GM21528 (cell line): ENCODE measurements around the gene CFLAR.
"Not testable (repeated sequence)": the region's sequence is repeated elsewhere in the genome, so short reads cannot be mapped to it uniquely, and the experiment has no call there.

ENCODE experiments used
- ATAC-seq: cut with Tn5 transposase; IDR thresholded peaks from one replicate; pipeline ENCODE4 v1.9.1; 2021; ENCODE audit warnings: mild to moderate bottlenecking, moderate library complexity; ENCODE audit not compliant: unreplicated experiment, low FRiP score

Gene CFLAR

GRCh38 chr2:201118121-201118960 lies 2.4 kb downstream of the CFLAR start:
- ATAC-seq: peak; percentile 49

DNA sequence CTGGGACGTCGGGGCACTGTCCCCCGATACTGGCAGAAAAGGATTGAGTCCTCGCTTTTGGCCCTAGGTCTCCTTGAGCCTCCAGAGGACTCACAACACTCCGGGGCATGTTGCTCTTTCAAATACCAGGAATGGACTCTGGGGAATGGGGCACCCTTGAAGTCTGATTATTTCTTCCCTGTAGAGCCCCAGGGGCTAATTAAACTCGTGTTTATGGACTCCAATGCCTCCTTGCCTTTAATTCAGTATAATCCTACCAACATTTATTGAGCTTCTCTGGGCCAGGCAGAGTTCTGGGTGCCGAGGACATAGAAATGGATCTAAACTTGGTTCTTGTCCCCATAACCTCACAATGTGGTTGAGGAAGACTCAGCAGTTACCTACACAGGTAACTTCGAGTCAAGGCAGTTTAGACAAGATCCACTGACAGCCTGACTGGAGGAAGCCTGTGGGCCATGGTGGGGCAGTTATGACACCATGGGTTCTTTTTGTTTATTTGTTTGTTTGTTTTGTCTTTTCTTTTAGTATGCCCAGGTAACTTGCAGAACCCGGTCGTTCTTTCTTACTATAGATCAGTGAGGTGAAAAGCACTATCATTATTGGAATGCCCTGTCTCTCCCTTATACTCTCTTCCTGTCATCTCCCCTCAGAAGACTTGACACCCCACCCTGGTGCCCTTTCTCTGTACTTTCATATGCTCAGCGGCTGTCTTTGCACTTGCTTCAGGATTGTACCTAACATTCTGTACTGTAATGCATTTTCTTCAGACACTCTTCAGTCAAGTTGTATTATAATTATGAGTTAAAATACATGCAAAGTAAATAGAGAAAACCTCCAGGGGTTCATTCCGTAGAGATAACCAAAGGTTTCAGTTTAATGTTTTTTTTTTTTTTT lies 3.2 kb downstream of the CFLAR start:
- ATAC-seq: no peak

- ATAC-seq: no peak
Observed at GRCh38 chr2:201122276-201122675, 6.3 kb downstream of the CFLAR start.

GRCh38 chr2:201126308-201127151 lies 10.6 kb downstream of the CFLAR start:
- no peak for ATAC-seq

DNA sequence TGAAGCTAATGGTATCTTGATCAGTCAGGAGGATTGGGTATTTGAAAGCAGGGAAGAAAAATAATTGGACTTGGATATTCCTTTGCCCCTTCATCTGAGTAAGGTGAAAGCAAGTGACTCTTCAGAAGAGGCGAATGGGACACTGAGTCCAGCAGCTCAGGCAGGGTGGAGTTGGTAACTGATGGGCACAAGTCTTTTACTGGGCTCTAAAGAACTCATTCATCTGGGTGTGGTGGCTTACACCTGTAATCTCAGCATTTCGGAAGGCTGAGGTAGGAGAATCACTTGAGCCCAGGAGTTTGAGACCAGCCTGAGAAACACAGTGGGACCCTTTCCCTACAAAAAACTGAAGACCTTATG lies 11.2 kb downstream of the CFLAR start:
- no peak for ATAC-seq

DNA sequence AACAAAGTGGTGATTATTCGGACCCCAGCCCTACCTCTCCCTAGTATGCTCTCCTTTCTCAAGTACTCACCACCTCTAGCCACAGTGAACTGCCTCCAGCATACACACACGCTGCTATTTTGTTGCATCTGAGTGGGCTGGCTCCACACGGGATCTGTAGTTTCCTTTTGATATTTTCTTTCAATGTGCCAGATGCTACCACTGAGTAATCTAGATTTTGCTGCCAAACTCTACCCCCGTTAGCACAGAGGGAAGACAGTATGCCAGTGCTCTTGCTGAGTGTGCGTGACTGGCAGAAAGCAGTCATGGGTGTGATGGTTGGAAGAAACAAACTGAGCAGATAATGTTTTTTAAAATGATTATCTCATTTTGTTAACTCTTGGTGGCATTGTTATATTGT lies 11.6 kb downstream of the CFLAR start:
- no peak for ATAC-seq

GRCh38 chr2:201128033-201128432 lies 12.1 kb downstream of the CFLAR start:
- ATAC-seq: no peak

DNA sequence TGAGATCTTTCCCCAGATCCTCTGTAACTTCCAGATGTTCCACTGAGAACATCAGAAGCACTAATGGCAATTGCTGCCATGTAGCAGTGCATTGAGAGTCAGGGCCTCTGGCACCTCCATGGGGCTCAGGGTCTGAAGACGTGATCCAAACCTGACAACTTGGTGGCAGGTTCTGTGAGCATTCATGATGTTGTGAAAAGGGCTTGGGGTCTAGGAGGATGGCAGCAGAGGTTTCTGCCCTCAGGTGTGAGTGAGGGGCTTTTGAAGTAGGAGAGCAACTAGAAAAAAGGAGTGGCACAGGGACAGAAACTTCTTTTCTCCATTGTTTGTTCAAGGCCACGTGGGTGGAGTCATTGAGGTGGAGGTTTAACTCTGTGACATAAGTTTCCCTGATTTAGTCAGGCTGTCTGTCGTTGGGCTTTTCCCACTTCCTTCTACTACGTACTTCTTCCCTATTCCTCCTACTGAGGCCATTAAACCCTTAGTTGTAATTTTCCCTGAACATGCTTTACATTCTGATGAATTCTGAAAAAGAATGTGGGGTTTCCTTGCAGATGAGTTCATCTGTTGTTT lies 13.1 kb downstream of the CFLAR start:
- ATAC-seq: no peak

- ATAC-seq: no peak
Observed at GRCh38 chr2:201130524-201131186, 14.7 kb downstream of the CFLAR start.

DNA sequence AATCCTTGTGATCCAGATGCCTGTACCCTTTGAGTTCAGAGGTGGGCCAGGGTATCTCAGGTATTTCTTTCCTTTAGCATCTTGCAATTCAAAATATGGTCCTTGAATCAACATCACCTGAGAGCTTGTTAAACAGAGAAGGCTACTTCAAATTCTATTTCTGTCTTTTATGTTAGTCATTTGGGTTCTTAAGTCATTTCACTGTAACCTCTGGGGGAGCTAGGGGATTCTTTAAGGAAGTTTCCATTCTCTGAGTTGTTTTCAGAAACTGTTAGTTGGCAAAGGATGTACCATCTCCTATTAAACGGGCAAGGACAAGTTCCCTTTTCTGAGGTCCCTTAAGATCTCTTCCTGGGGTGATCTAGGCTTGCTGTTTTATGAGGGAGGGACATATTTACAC lies 16.6 kb downstream of the CFLAR start:
- no peak for ATAC-seq

GRCh38 chr2:201135386-201135785 lies 19.4 kb downstream of the CFLAR start:
- ATAC-seq: no peak

DNA sequence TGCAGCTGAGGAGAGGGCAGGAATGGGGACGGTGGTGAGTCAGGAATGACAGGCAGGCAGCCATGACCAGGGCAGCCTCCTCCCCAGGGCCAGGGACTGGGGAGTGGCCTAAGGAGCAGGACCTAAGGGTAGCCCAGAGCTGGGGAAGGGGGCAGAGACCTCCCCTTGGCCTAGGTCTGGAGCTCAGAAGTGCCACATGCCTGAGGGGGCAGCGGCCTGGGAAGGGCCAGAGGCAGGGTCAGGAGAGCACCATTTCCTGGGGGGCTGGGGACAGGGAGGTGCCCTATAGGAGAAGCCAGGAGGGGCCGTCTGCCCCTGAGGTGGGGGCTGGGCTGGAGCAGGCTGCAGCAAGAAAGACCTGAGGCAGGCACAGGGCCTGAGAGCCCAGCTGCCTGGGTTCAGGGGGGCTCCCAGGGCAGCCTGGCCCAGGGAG lies 20.9 kb downstream of the CFLAR start:
- no peak for ATAC-seq

- ATAC-seq: no peak
Observed at GRCh38 chr2:201137505-201138400, 21.8 kb downstream of the CFLAR start.

GRCh38 chr2:201138401-201138970 lies 22.5 kb downstream of the CFLAR start:
- no peak for ATAC-seq

DNA sequence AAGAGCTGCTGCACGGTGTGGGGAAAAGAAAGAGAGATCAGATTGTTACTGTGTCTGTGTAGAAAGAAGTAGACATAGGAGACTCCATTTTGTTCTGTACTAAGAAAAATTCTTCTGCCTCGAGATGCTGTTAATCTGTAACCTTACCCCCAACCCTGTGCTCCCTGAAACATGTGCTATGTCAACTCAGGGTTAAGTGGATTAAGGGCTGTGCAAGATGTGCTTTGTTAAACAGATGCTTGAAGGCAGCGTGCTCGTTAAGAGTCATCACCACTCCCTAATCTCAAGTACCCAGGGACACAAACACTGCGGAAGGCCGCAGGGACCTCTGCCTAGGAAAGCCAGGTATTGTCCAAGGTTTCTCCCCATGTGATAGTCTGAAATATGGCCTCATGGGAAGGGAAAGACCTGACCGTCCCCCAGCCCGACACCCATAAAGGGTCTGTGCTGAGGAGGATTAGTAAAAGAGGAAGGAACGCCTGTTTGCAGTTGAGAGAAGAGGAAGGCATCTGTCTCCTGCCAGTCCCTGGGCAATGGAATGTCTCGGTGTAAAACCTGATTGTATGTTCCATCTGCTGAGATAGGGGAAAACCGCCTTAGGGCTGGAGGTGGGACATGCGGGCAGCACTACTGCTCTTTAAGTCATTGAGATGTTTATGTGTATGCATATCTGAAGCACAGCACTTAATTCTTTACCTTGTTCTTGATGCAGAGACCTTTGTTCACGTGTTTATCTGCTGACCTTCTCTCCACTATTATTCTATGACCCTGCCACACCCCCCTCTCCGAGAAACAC lies 23.2 kb downstream of the CFLAR start:
- not testable (repeated sequence) for ATAC-seq

DNA sequence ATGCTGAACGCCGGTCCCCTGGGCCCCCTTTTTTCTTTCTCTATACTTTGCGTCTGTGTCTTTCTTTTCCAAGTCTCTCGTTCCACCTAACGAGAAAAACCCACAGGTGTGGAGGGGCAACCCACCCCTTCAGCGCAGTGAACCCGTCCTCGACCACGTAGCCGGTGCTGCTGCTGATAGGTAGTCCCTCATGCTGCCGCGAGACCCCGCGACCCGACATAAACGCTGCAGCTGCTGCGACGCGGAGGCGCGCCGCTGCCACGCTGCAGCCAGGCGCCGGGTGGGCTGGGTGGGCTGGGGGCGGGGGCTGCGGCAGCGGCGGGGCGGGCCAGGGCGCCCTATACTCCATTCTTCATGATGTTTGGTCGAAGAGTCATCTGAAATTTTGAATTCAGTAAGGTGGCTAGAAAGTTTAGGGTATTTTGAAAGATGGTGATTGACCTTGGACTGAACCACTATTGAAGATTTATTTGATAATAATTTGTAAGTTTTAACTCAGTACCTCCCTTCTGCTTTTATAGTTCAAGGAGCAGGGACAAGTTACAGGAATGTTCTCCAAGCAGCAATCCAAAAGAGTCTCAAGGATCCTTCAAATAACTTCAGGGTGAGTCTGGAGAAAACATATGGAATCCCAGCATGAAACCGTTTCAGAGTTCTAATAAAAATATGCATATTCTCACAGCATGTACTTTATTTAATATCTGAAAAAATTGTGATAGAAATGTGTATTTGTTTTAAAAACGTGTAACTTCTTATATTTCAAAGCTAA lies 24.1 kb downstream of the CFLAR start:
- no peak for ATAC-seq
